ENCODE results near the gene KCNN2. TPM values are rescaled to one million over a fixed set of nuclear protein-coding genes. Genes with fewer than 3 reads are reported as not detected.

KCNN2 gene
- total and polyA plus RNA-seq, 2 donors (not counting 1 experiment from before 2014, with no cell fraction given) = 0.08 to 0.50 TPM

- Histone ChIP-seq H3K27me3 (ENCODE audit: control insufficient read depth, insufficient read depth, low read length) (no peaks in the 10 kb centered on the region), H2AFZ (ENCODE audit: low read length) (no peak overlapping the region), H3K27ac (ENCODE audit: insufficient read depth, low read length) (no peak overlapping the region), H3K36me3 (ENCODE audit: control insufficient read depth, insufficient read depth, low read length) (no peaks in the 10 kb centered on the region), H3K4me2 (ENCODE audit: extremely low read depth, insufficient read depth, low read length) (no peak overlapping the region), H3K4me3 (replicated peaks in 1 of 4; ENCODE audit: control extremely low read depth in 1 of 4, insufficient read depth in 1 of 4, low read depth in 3 of 4, low read length in 4 of 4) (no peak overlapping the region), H3K9ac (ENCODE audit: insufficient read depth, low read length) (no peak overlapping the region), H3K79me2 (ENCODE audit: control insufficient read depth, insufficient read depth, low read length) (no peaks in the 10 kb centered on the region), H3K9me3 (ENCODE audit: control insufficient read depth, insufficient read depth, low read depth, low read length) (no peaks in the 10 kb centered on the region), H3K4me1 (ENCODE audit: control insufficient read depth, extremely low read depth, insufficient read depth, low read length) (no peaks in the 10 kb centered on the region), H4K20me1 (ENCODE audit: control insufficient read depth, extremely low read depth, insufficient read depth, low read length) (no peaks in the 10 kb centered on the region)
- no peak for DNase-seq (ENCODE audit: low read depth in 2 of 2)
- TF ChIP-seq, protein P1, sequence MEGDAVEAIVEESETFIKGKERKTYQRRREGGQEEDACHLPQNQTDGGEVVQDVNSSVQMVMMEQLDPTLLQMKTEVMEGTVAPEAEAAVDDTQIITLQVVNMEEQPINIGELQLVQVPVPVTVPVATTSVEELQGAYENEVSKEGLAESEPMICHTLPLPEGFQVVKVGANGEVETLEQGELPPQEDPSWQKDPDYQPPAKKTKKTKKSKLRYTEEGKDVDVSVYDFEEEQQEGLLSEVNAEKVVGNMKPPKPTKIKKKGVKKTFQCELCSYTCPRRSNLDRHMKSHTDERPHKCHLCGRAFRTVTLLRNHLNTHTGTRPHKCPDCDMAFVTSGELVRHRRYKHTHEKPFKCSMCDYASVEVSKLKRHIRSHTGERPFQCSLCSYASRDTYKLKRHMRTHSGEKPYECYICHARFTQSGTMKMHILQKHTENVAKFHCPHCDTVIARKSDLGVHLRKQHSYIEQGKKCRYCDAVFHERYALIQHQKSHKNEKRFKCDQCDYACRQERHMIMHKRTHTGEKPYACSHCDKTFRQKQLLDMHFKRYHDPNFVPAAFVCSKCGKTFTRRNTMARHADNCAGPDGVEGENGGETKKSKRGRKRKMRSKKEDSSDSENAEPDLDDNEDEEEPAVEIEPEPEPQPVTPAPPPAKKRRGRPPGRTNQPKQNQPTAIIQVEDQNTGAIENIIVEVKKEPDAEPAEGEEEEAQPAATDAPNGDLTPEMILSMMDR (conservative IDR thresholded peaks at IDR 0.05 in 1 of 2, IDR thresholded peaks at IDR 0.05 in 1 of 2; ENCODE audit: low read depth in 1 of 2, low read length in 2 of 2) = no peak
- no peak for TF ChIP-seq EZH2 (IDR thresholded peaks at IDR 0.05; ENCODE audit: low read length, missing control alignments)
Observed at GRCh38 chr5:114419067-114419388, 57.2 kb downstream of the KCNN2 start.

GRCh38 chr5:114419959-114420358, 58.1 kb downstream of the KCNN2 start:
- DNase-seq (ENCODE audit: low read depth in 2 of 2) = peak; percentile 9 to 85

DNA sequence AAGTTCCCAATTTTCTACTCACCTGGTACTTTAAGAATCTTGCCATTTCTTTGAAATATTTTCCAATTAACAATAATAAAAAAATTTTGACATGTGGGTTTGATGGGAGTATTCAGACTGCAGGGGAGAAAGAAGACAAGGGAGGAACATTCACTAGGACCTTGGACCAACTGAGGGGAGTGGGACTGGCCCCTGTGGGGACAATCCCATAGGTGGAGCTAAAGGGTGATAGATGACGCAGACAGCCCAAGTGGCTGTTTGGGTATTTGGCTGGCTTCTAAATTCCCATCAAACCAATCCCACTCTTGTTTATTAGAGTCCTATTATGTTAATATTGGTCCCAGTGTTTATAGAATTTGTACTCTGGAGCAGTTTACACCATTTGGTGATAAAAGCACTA, 65.3 kb downstream of the KCNN2 start:
- Histone ChIP-seq H3K4me3 (replicated peaks in 1 of 4; ENCODE audit: control extremely low read depth in 1 of 4, insufficient read depth in 1 of 4, low read depth in 3 of 4, low read length in 4 of 4) (no peak overlapping the region), H3K79me2 (ENCODE audit: control insufficient read depth, insufficient read depth, low read length) (no peaks in the 10 kb centered on the region), H3K9ac (ENCODE audit: insufficient read depth, low read length) (no peak overlapping the region), H3K36me3 (ENCODE audit: control insufficient read depth, insufficient read depth, low read length) (no peaks in the 10 kb centered on the region), H3K4me1 (ENCODE audit: control insufficient read depth, extremely low read depth, insufficient read depth, low read length) (no peaks in the 10 kb centered on the region), H2AFZ (ENCODE audit: low read length) (no peak overlapping the region), H4K20me1 (ENCODE audit: control insufficient read depth, extremely low read depth, insufficient read depth, low read length) (no peaks in the 10 kb centered on the region), H3K4me2 (ENCODE audit: extremely low read depth, insufficient read depth, low read length) (no peak overlapping the region), H3K9me3 (ENCODE audit: control insufficient read depth, insufficient read depth, low read depth, low read length) (no peaks in the 10 kb centered on the region), H3K27me3 (ENCODE audit: control insufficient read depth, insufficient read depth, low read length) (no peaks in the 10 kb centered on the region), H3K27ac (ENCODE audit: insufficient read depth, low read length) (no peak overlapping the region)
- no peak for TF ChIP-seq EZH2 (IDR thresholded peaks at IDR 0.05; ENCODE audit: low read length, missing control alignments)
- TF ChIP-seq, protein P1 (conservative IDR thresholded peaks at IDR 0.05 in 1 of 2, IDR thresholded peaks at IDR 0.05 in 1 of 2; ENCODE audit: low read depth in 1 of 2, low read length in 2 of 2) = no peak
- no peak for DNase-seq (ENCODE audit: low read depth in 2 of 2)

More at GRCh38 chr5:114419959-114420358, 58.1 kb downstream of the KCNN2 start:
- Histone ChIP-seq H3K79me2 (ENCODE audit: control insufficient read depth, insufficient read depth, low read length) (no peaks in the 10 kb centered on the region), H2AFZ (ENCODE audit: low read length) (no peak overlapping the region), H3K9me3 (ENCODE audit: control insufficient read depth, insufficient read depth, low read depth, low read length) (no peaks in the 10 kb centered on the region), H3K9ac (ENCODE audit: insufficient read depth, low read length) (no peak overlapping the region), H3K27me3 (ENCODE audit: control insufficient read depth, insufficient read depth, low read length) (no peaks in the 10 kb centered on the region), H3K36me3 (ENCODE audit: control insufficient read depth, insufficient read depth, low read length) (no peaks in the 10 kb centered on the region), H3K27ac (ENCODE audit: insufficient read depth, low read length) (no peak overlapping the region), H3K4me2 (ENCODE audit: extremely low read depth, insufficient read depth, low read length) (no peak overlapping the region), H3K4me3 (replicated peaks in 1 of 4; ENCODE audit: control extremely low read depth in 1 of 4, insufficient read depth in 1 of 4, low read depth in 3 of 4, low read length in 4 of 4) (no peak overlapping the region), H4K20me1 (ENCODE audit: control insufficient read depth, extremely low read depth, insufficient read depth, low read length) (no peaks in the 10 kb centered on the region), H3K4me1 (ENCODE audit: control insufficient read depth, extremely low read depth, insufficient read depth, low read length) (no peaks in the 10 kb centered on the region)
- TF ChIP-seq EZH2 (IDR thresholded peaks at IDR 0.05; ENCODE audit: low read length, missing control alignments) = no peak
- TF ChIP-seq, protein P1 (conservative IDR thresholded peaks at IDR 0.05 in 1 of 2, IDR thresholded peaks at IDR 0.05 in 1 of 2; ENCODE audit: low read depth in 1 of 2, low read length in 2 of 2) = no peak

Data from fibroblast of lung (primary cell).